ENCODE data around the gene TTLL4.

GRCh38 chr2:218734190-218734975 is 23.7 kb downstream of the TTLL4 start:
- TF ChIP-seq YY1 (IDR thresholded peaks at IDR 0.05; ENCODE audit: low read depth) (no peak), NFIC (IDR thresholded peaks at IDR 0.05) (no peak), REST (IDR thresholded peaks at IDR 0.05; ENCODE audit: low read depth) (no peak), CEBPB (IDR thresholded peaks at IDR 0.05) (no peak), TEAD4 (IDR thresholded peaks at IDR 0.05) (no peak), TAF1 (IDR thresholded peaks at IDR 0.05; ENCODE audit: low read depth) (no peak), EGR1 (IDR thresholded peaks at IDR 0.05) (no peak), RAD21 (IDR thresholded peaks at IDR 0.05; ENCODE audit: low read depth) (no peak), ZBTB7A (IDR thresholded peaks at IDR 0.05; ENCODE audit: low read depth) (no peak), EP300 (IDR thresholded peaks at IDR 0.05; ENCODE audit: borderline replicate concordance) (no peak), FOXM1 (IDR thresholded peaks at IDR 0.05; ENCODE audit: borderline replicate concordance, low read depth) (no peak)
